ENCODE results near the gene SH3RF3. TPM values are rescaled to one million over a fixed set of nuclear protein-coding genes. Genes with fewer than 3 reads are reported as not detected.
"Not testable (repeated sequence)": the region's sequence is repeated elsewhere in the genome, so short reads cannot be mapped to it uniquely, and the experiment has no call there.

Gene SH3RF3
- total RNA-seq, 6 donors from 2014 or later: 4.1 to 21.0 (median 8.0) TPM

- no peak overlapping the region for H3K4me3 ChIP-seq
- 100% methylated on average over 3 of the region's 3 CpGs for WGBS, 2 donors
- H3K4me1 ChIP-seq: no peaks in the 10 kb centered on the region
- TF ChIP-seq POLR2A (IDR thresholded peaks at IDR 0.05) (no peak), CTCF (IDR thresholded peaks at IDR 0.05) (no peak), EP300 (IDR thresholded peaks at IDR 0.05) (no peak), POLR2AphosphoS5 (IDR thresholded peaks at IDR 0.05) (no peak)
- no peak for DNase-seq
- no peak overlapping the region for H3K27ac ChIP-seq
- ATAC-seq (ENCODE audit: low FRiP score in 2 of 2): peak; percentile 23 to 34
- no peaks in the 10 kb centered on the region for H3K27me3 ChIP-seq
- no peaks in the 10 kb centered on the region for H3K9me3 ChIP-seq
- H3K36me3 ChIP-seq: no peaks in the 10 kb centered on the region
Observed at GRCh38 chr2:109120166-109120565, 8.8 kb upstream of the SH3RF3 start.

DNA sequence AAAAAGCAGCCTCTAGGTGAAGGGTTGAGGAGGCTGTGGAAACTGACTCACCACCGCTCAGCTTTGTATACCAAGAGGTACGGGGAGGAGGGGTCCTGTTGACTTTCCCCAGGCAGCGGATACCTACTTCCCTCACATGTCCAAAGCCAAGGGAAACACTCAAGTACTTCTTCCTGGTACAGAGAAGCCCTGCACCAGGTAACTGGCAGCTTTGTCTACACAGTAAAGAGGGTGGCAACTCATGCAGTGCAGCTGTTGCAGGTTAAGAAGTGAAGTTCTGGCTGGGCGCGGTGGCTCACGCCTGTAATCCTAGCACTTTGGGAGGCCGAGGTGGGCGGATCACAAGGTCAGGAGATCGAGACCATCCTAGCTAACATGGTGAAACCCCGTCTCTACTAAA, 8.3 kb upstream of the SH3RF3 start:
- not testable (repeated sequence) for H3K36me3 ChIP-seq; H3K27ac ChIP-seq; DNase-seq; ATAC-seq (ENCODE audit: low FRiP score in 2 of 2); H3K9me3 ChIP-seq; H3K27me3 ChIP-seq; H3K4me3 ChIP-seq; H3K4me1 ChIP-seq
- WGBS, 2 donors: 90 to 92% methylated on average over 10 of the region's 10 CpGs

- no peak for TF ChIP-seq POLR2A (IDR thresholded peaks at IDR 0.05)
- TF ChIP-seq POLR2AphosphoS5 (IDR thresholded peaks at IDR 0.05): no peak
- TF ChIP-seq CTCF (IDR thresholded peaks at IDR 0.05): no peak
- TF ChIP-seq EP300 (IDR thresholded peaks at IDR 0.05): no peak
- Histone ChIP-seq H3K9me3 (no peaks in the 10 kb centered on the region), H3K27ac (no peak overlapping the region), H3K4me3 (no peak overlapping the region), H3K27me3 (no peaks in the 10 kb centered on the region), H3K36me3 (no peaks in the 10 kb centered on the region), H3K4me1 (peaks cover 4 to 12% (median 6%) of the 10 kb centered on the region in 4 donors)
- no peak for ATAC-seq (ENCODE audit: low FRiP score in 2 of 2)
- DNase-seq: no peak
- WGBS, 2 donors: 90 to 98% methylated on average over 4 of the region's 4 CpGs
Observed at GRCh38 chr2:109123586-109124201, 5.3 kb upstream of the SH3RF3 start.

DNA sequence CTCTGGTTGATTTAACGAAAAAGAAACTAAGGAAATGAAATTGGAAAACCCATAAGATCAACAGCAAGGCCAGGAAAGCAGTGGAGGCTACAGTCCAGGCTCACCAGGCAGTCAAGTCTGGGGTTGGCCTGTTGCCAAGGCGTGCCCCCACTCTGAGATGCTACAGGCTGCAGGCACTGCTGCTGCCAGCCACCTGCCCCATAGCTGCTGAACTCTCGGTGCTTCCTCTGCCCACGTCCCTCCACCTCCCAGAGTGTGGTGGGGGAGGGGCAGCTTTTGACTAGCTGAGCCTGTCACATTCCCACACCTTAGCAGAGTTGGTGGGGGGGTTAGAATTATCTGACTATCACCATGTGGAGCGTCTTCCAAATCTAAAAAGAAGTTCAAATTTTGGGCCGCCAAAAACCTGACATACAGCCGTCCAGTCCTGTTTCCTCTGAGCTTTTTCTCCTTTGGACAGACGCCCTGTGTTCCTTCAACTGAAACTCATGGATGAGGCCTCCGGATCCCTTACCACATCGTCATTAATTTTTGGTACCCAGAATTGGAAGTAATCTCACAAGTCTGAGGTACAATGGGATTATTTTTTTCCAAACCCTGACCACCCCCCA, 3.9 kb upstream of the SH3RF3 start:
- Histone ChIP-seq H3K4me1 (peaks cover 8 to 26% (median 15%) of the 10 kb centered on the region in 4 donors), H3K27ac (no peak overlapping the region), H3K9me3 (no peaks in the 10 kb centered on the region), H3K4me3 (no peak overlapping the region), H3K27me3 (peaks cover 0 to 8% (median 4%) of the 10 kb centered on the region in 4 donors), H3K36me3 (no peaks in the 10 kb centered on the region)
- DNase-seq (peak in 1 of 2 donors; percentile 21), ATAC-seq (ENCODE audit: low FRiP score in 2 of 2) (no peak)
- WGBS, 2 donors: 70% methylated on average over 10 of the region's 10 CpGs
- TF ChIP-seq CTCF (IDR thresholded peaks at IDR 0.05): no peak
- no peak for TF ChIP-seq EP300 (IDR thresholded peaks at IDR 0.05)
- TF ChIP-seq POLR2A (IDR thresholded peaks at IDR 0.05): no peak
- no peak for TF ChIP-seq POLR2AphosphoS5 (IDR thresholded peaks at IDR 0.05)

- ATAC-seq (ENCODE audit: low FRiP score in 2 of 2) (peak in 1 of 2 donors; percentile 62), DNase-seq (no peak)
- 76% methylated on average over 12 of the region's 12 CpGs for WGBS, 2 donors
- Histone ChIP-seq H3K4me1 (peaks cover 8 to 34% (median 15%) of the 10 kb centered on the region in 4 donors), H3K36me3 (no peaks in the 10 kb centered on the region), H3K27me3 (peaks cover 0 to 10% (median 4%) of the 10 kb centered on the region in 4 donors), H3K4me3 (no peak overlapping the region), H3K27ac (no peak overlapping the region), H3K9me3 (no peaks in the 10 kb centered on the region)
- no peak for TF ChIP-seq EP300 (IDR thresholded peaks at IDR 0.05)
- no peak for TF ChIP-seq CTCF (IDR thresholded peaks at IDR 0.05)
- no peak for TF ChIP-seq POLR2AphosphoS5 (IDR thresholded peaks at IDR 0.05)
- TF ChIP-seq POLR2A (IDR thresholded peaks at IDR 0.05): no peak
Observed at GRCh38 chr2:109125593-109126500, 3.2 kb upstream of the SH3RF3 start.

Data from upper lobe of left lung (tissue), 6 donors.